Activated B cell treated with CpG ODN at 0.5 μM for 24 hours (primary cell): ENCODE data around the gene CACNA1E. TPM values are rescaled to one million over a fixed set of nuclear protein-coding genes. Genes with fewer than 3 reads are reported as not detected.

Experiments
- ATAC-seq: fragments of 200-7000 bp; cut with Tn5 transposase; one replicate; pipeline ENCODE4 v1.10.0; 2021; ENCODE audit warnings: low read depth, mild to moderate bottlenecking, moderate library complexity
- CTCF ChIA-PET: fragments of 350-600 bp; sonication (Branson Sonifier 250); formaldehyde crosslinking; loops from one replicate; lab custom pipeline; 2021; ENCODE audit warnings: antibody characterized with exemption; lab: Charles Lee
- POLR2A ChIA-PET: fragments of 350-600 bp; sonication (Branson Sonifier 250); formaldehyde crosslinking; loops from one replicate; lab custom pipeline; 2021; ENCODE audit warnings: antibody characterized with exemption; lab: Charles Lee
- DNase-seq: peaks from one replicate; pipeline ENCODE4 v3.0.0; 2022
- H3K27ac Mint-ChIP-seq: one replicate; pipeline ENCODE4 v1.8.0; 2020; ENCODE audit warnings: mixed read lengths
- H3K27me3 Mint-ChIP-seq: one replicate; pipeline ENCODE4 v1.8.0; 2021; ENCODE audit warnings: mixed read lengths
- H3K36me3 Mint-ChIP-seq: one replicate; pipeline ENCODE4 v1.8.0; 2021; ENCODE audit warnings: low read depth, mixed read lengths
- H3K4me1 Mint-ChIP-seq: one replicate; pipeline ENCODE4 v1.8.0; 2021; ENCODE audit warnings: mixed read lengths
- H3K4me3 Mint-ChIP-seq: one replicate; pipeline ENCODE4 v1.8.0; 2020; ENCODE audit warnings: mild to moderate bottlenecking, mixed read lengths
- H3K9me3 Mint-ChIP-seq: one replicate; pipeline ENCODE4 v1.8.0; 2020; ENCODE audit warnings: mixed read lengths
- CTCF ChIP-seq: fragments of 200-600 bp; IDR thresholded peaks from one replicate; pipeline ENCODE4 v1.8.0; 2022; ENCODE audit warnings: antibody characterized with exemption, mild to moderate bottlenecking
- intact Hi-C: fragments of 100-400 bp; cut with micrococcal nuclease; formaldehyde crosslinking; loops from one replicate; pipeline ENCODE4 v1.15.1; 2024
- total RNA-seq: library from RNA; stranded (reverse); gene quantifications from 2 replicates; pipeline ENCODE4 v1.2.3, GENCODE V29; 2022

Gene CACNA1E
- total RNA-seq, 1 donor from 2014 or later = 0.91 TPM

GRCh38 chr1:181813266-181813665 lies 329.9 kb downstream of the CACNA1E start:
- no peaks in the 10 kb centered on the region for H3K4me1 Mint-ChIP-seq
- no peaks in the 10 kb centered on the region for H3K36me3 Mint-ChIP-seq
- DNase-seq (no peak), ATAC-seq (no peak)
- no peaks in the 10 kb centered on the region for H3K27me3 Mint-ChIP-seq
- no peak overlapping the region for H3K27ac Mint-ChIP-seq
- H3K9me3 Mint-ChIP-seq = no peaks in the 10 kb centered on the region
- ChIA-PET POLR2A (no interaction called here), CTCF (no interaction called here)
- H3K4me3 Mint-ChIP-seq = no peak overlapping the region
- intact Hi-C loops = no loop called here
- TF ChIP-seq CTCF = no peak

- Mint-ChIP-seq H3K36me3 (no peaks in the 10 kb centered on the region), H3K4me3 (no peak overlapping the region), H3K4me1 (no peaks in the 10 kb centered on the region), H3K27ac (no peak overlapping the region), H3K27me3 (no peaks in the 10 kb centered on the region), H3K9me3 (no peaks in the 10 kb centered on the region)
- DNase-seq = no peak
- ChIA-PET POLR2A (no interaction called here), CTCF (no interaction called here)
- no peak for TF ChIP-seq CTCF
- ATAC-seq = no peak
- intact Hi-C loops = no loop called here
These were observed 333.3 kb downstream of the CACNA1E start for GRCh38 chr1:181816608-181817007.

GRCh38 chr1:181817091-181817490 lies 333.8 kb downstream of the CACNA1E start:
- ATAC-seq (no peak), DNase-seq (no peak)
- TF ChIP-seq CTCF = no peak
- intact Hi-C loops = no loop called here
- ChIA-PET POLR2A (no interaction called here), CTCF (no interaction called here)
- no peaks in the 10 kb centered on the region for H3K4me1 Mint-ChIP-seq
- H3K27me3 Mint-ChIP-seq = no peaks in the 10 kb centered on the region
- no peak overlapping the region for H3K4me3 Mint-ChIP-seq
- no peak overlapping the region for H3K27ac Mint-ChIP-seq
- H3K36me3 Mint-ChIP-seq = no peaks in the 10 kb centered on the region
- no peaks in the 10 kb centered on the region for H3K9me3 Mint-ChIP-seq

- intact Hi-C loops = no loop called here
- Mint-ChIP-seq H3K4me1 (no peaks in the 10 kb centered on the region), H3K9me3 (no peaks in the 10 kb centered on the region), H3K27me3 (peaks cover 1% of the 10 kb centered on the region), H3K4me3 (no peak overlapping the region), H3K27ac (no peak overlapping the region), H3K36me3 (no peaks in the 10 kb centered on the region)
- POLR2A ChIA-PET = no interaction called here
- CTCF ChIA-PET = no interaction called here
- no peak for ATAC-seq
- DNase-seq = no peak
- TF ChIP-seq CTCF = no peak
These were observed 335.1 kb downstream of the CACNA1E start for GRCh38 chr1:181818459-181818858.

GRCh38 chr1:181818943-181819342 lies 335.6 kb downstream of the CACNA1E start:
- H3K36me3 Mint-ChIP-seq = no peaks in the 10 kb centered on the region
- no peak for ATAC-seq
- no peak for DNase-seq
- H3K4me3 Mint-ChIP-seq = no peak overlapping the region
- H3K9me3 Mint-ChIP-seq = no peaks in the 10 kb centered on the region
- H3K4me1 Mint-ChIP-seq = no peaks in the 10 kb centered on the region
- H3K27me3 Mint-ChIP-seq = peaks cover 3% of the 10 kb centered on the region
- ChIA-PET POLR2A (no interaction called here), CTCF (no interaction called here)
- intact Hi-C loops = no loop called here
- no peak overlapping the region for H3K27ac Mint-ChIP-seq
- TF ChIP-seq CTCF = no peak
